Amniotic epithelial cell (primary cell): ENCODE data around the gene TTC12.
"Not testable (repeated sequence)": the region's sequence is repeated elsewhere in the genome, so short reads cannot be mapped to it uniquely, and the experiment has no call there.

Experiments
- DNase-seq: peaks from one replicate; pipeline ENCODE4 v3.0.0-alpha.2; 2010; ENCODE audit warnings: low read depth

The TTC12 gene

GRCh38 chr11:113286509-113287497 is 27.6 kb upstream of the TTC12 start:
- DNase-seq: no peak

- no peak for DNase-seq
Measured at GRCh38 chr11:113287801-113288200, 26.6 kb upstream of the TTC12 start.

GRCh38 chr11:113288286-113288863 is 26.0 kb upstream of the TTC12 start:
- DNase-seq: no peak

- DNase-seq: peak; percentile 36
Measured at GRCh38 chr11:113289431-113290187, 24.8 kb upstream of the TTC12 start.

GRCh38 chr11:113293936-113294335 is 20.4 kb upstream of the TTC12 start:
- no peak for DNase-seq

- no peak for DNase-seq
Measured at GRCh38 chr11:113295993-113296392, 18.4 kb upstream of the TTC12 start.

GRCh38 chr11:113296447-113297205 is 17.8 kb upstream of the TTC12 start:
- DNase-seq: no peak

GRCh38 chr11:113298496-113298895 is 15.9 kb upstream of the TTC12 start:
- not testable (repeated sequence) for DNase-seq

GRCh38 chr11:113304916-113305315 is 9.5 kb upstream of the TTC12 start:
- DNase-seq: no peak

GRCh38 chr11:113305440-113306336 is 8.7 kb upstream of the TTC12 start:
- DNase-seq: peak; percentile 47

- DNase-seq: no peak
Measured at GRCh38 chr11:113308601-113309000, 5.8 kb upstream of the TTC12 start.

- DNase-seq: no peak
Measured at GRCh38 chr11:113311536-113311935, 2.8 kb upstream of the TTC12 start.

GRCh38 chr11:113313601-113314000 is 782 bp upstream of the TTC12 start:
- DNase-seq: no peak

GRCh38 chr11:113314065-113314388 is 356 bp upstream of the TTC12 start:
- DNase-seq: no peak

GRCh38 chr11:113315811-113316210 is 1.4 kb downstream of the TTC12 start:
- DNase-seq: no peak

- DNase-seq: no peak
Measured at GRCh38 chr11:113316256-113316655, 1.9 kb downstream of the TTC12 start.

- DNase-seq: peak; percentile 9
Measured at GRCh38 chr11:113317339-113317738, 3.0 kb downstream of the TTC12 start.

GRCh38 chr11:113319085-113319484 is 4.7 kb downstream of the TTC12 start:
- no peak for DNase-seq

- DNase-seq: no peak
Measured at GRCh38 chr11:113322158-113322557, 7.8 kb downstream of the TTC12 start.

GRCh38 chr11:113324250-113324649 is 9.9 kb downstream of the TTC12 start:
- DNase-seq: no peak

- no peak for DNase-seq
Measured at GRCh38 chr11:113329725-113330124, 15.3 kb downstream of the TTC12 start.
